SK-N-SH (cell line): ENCODE measurements around the gene ADGB.

ENCODE experiments used
- CHD2 ChIP-seq: fragments of 150-350 bp; IDR thresholded peaks from 2 replicates; pipeline ENCODE4 v1.6.1; 2018; ENCODE audit warnings: low read length; ENCODE audit not compliant: partially characterized antibody
- CTCF ChIP-seq: fragments of 200-600 bp; sonication (generic); IDR thresholded peaks from 2 replicates; pipeline ENCODE4 v1.6.1; 2017; ENCODE audit warnings: antibody characterized with exemption, mild to moderate bottlenecking, moderate library complexity
- FOXJ3 ChIP-seq: sonication (generic); formaldehyde crosslinking; IDR thresholded peaks from 2 replicates; pipeline ENCODE4 v1.5.1; 2020; ENCODE audit warnings: mild to moderate bottlenecking, missing genetic modification reagents
- RAD21 ChIP-seq: IDR thresholded peaks from 2 replicates; pipeline ENCODE4 v1.6.1; 2012; ENCODE audit warnings: mild to moderate bottlenecking, low read length
- RCOR1 ChIP-seq: fragments of 150-350 bp; IDR thresholded peaks from 2 replicates; pipeline ENCODE4 v1.6.1; 2017; ENCODE audit warnings: antibody characterized with exemption, low read length
- TAF1 ChIP-seq: IDR thresholded peaks from 2 replicates; pipeline ENCODE4 v1.6.1; 2012; ENCODE audit warnings: low read depth, mild to moderate bottlenecking, low read length, moderate library complexity, borderline replicate concordance
- TCF12 ChIP-seq: IDR thresholded peaks from 2 replicates; pipeline ENCODE4 v1.4.0; 2012
- USF1 ChIP-seq: IDR thresholded peaks from 2 replicates; pipeline ENCODE4 v1.4.0; 2012; ENCODE audit warnings: low read depth, borderline replicate concordance
- YY1 ChIP-seq: IDR thresholded peaks from 2 replicates; pipeline ENCODE4 v1.4.0; 2012; ENCODE audit warnings: low read depth, mild to moderate bottlenecking

- no peak for TF ChIP-seq CTCF
- no peak for TF ChIP-seq YY1
- no peak for TF ChIP-seq CHD2
- TF ChIP-seq RCOR1 = no peak
- TF ChIP-seq RAD21 = no peak
- TF ChIP-seq TCF12 = peak; percentile 50; the same call in 1 of the 2 replicates
- TF ChIP-seq TAF1 = no peak
- TF ChIP-seq FOXJ3 (CRISPR knock-in tag) = no peak
- no peak for TF ChIP-seq USF1
Measured at GRCh38 chr6:146850238-146850896, 251.6 kb downstream of the ADGB start.
